PFSK-1 (cell line): ENCODE results near the gene SGCA.

Experiments
- FOXP2 ChIP-seq: optimal IDR thresholded peaks from 2 replicates; pipeline ENCODE3; 2011; ENCODE audit warnings: borderline replicate concordance, control low read depth, inconsistent platforms; ENCODE audit not compliant: insufficient read depth; ENCODE audit errors: extremely low read length, extremely low read depth
- POLR2AphosphoS5 ChIP-seq: IDR thresholded peaks from 2 replicates; pipeline ENCODE4 v1.6.1; 2012; ENCODE audit warnings: low read depth, mild to moderate bottlenecking, control low read depth, low read length, moderate library complexity
- SIN3A ChIP-seq: IDR thresholded peaks from 2 replicates; pipeline ENCODE4 v1.6.1; 2012; ENCODE audit warnings: mild to moderate bottlenecking, low read length, moderate library complexity, borderline replicate concordance; ENCODE audit not compliant: insufficient read depth
- TAF1 ChIP-seq: IDR thresholded peaks from 2 replicates; pipeline ENCODE4 v1.6.1; 2012; ENCODE audit warnings: low read length, control low read depth, borderline replicate concordance; ENCODE audit not compliant: insufficient read depth
- TF ChIP-seq, protein P1 (sequence below), 2 experiments: IDR thresholded peaks; 2 replicates each; pipeline versions ENCODE4 v1.6.1 to v1.8.0; 2011 to 2012; ENCODE audit warnings: low read depth in 2 of 2, low read length in 2 of 2, control low read depth in 1 of 2, inconsistent platforms in 1 of 2, mild to moderate bottlenecking in 1 of 2, moderate library complexity in 1 of 2; ENCODE audit not compliant: insufficient read depth in 1 of 2

SGCA gene

DNA sequence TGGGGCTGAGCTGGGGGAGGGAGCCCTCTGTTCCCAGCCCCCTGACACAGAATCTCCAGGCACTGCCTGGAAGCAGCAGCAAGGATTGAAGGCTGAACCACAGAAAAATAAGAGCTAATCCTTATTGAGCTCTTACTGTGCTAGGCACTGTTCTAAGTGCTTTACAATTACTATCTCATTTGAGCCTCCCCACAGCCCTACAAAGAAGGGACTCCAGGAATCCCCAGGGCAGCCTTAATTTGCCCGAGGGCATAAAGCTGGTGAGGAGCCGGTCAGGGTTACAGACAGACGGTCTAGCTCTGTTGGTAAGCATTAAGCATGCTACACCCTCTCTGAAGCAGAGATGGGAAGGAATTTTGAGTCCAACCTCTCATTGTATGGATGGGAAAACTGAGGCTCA lies 42.9 kb upstream of the SGCA start:
- TF ChIP-seq FOXP2 (no peak), TAF1 (no peak), SIN3A (no peak), POLR2AphosphoS5 (no peak)
- TF ChIP-seq, protein P1, sequence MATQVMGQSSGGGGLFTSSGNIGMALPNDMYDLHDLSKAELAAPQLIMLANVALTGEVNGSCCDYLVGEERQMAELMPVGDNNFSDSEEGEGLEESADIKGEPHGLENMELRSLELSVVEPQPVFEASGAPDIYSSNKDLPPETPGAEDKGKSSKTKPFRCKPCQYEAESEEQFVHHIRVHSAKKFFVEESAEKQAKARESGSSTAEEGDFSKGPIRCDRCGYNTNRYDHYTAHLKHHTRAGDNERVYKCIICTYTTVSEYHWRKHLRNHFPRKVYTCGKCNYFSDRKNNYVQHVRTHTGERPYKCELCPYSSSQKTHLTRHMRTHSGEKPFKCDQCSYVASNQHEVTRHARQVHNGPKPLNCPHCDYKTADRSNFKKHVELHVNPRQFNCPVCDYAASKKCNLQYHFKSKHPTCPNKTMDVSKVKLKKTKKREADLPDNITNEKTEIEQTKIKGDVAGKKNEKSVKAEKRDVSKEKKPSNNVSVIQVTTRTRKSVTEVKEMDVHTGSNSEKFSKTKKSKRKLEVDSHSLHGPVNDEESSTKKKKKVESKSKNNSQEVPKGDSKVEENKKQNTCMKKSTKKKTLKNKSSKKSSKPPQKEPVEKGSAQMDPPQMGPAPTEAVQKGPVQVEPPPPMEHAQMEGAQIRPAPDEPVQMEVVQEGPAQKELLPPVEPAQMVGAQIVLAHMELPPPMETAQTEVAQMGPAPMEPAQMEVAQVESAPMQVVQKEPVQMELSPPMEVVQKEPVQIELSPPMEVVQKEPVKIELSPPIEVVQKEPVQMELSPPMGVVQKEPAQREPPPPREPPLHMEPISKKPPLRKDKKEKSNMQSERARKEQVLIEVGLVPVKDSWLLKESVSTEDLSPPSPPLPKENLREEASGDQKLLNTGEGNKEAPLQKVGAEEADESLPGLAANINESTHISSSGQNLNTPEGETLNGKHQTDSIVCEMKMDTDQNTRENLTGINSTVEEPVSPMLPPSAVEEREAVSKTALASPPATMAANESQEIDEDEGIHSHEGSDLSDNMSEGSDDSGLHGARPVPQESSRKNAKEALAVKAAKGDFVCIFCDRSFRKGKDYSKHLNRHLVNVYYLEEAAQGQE (IDR thresholded peaks at IDR 0.05; ENCODE audit: insufficient read depth in 1 of 2, low read depth in 2 of 2, low read length in 2 of 2), result no peak

DNA sequence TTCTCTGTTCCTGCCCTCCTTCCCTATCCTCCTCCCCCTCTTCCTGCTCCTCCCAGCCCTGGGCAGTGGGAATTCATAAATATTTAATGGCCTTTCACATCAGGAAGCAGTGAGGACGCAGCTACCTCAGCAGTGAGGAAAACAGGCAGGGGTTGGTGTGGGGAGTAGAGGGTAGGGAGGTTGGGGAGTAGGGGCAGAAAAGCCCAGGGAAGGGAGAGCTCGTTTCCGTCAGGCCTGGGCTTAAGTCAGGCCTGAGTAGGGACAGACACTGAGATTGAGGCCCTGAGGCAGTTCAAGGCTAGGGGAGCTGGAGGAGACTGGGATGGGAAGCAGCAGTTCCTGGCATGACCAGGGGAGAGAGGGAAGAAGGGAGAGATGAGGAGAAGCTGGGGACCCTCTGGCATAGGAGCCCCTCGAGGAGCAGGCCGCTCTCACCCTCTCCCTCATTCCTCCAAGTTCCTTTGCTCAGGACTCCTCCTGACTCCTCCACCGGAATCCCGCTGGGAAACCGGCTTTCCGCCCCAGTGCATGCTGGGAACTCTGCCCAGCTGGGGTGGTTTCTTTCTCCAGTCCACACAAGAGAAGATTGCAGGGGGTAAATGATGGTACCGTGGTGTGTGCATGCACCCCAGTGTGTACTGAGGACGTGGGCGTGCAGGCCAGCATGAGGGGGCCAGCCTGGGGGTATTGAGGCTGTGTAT lies 42.0 kb upstream of the SGCA start:
- TF ChIP-seq SIN3A (no peak), TAF1 (no peak), POLR2AphosphoS5 (peak; percentile 78; the same call in 1 of the 2 replicates), FOXP2 (peak; percentile 35)
- TF ChIP-seq, protein P1 (IDR thresholded peaks at IDR 0.05; ENCODE audit: insufficient read depth in 1 of 2, low read depth in 2 of 2, low read length in 2 of 2), result 0 out of 4 replicates have a peak, but pooled peaks of 1 of the 2 experiments have one; percentile 19

- TF ChIP-seq POLR2AphosphoS5 (no peak), SIN3A (no peak)
- TF ChIP-seq, protein P1 (IDR thresholded peaks at IDR 0.05; ENCODE audit: insufficient read depth in 1 of 2, low read depth in 2 of 2, low read length in 2 of 2), result no peak
These were observed 40.3 kb upstream of the SGCA start for GRCh38 chr17:50125420-50125997.

GRCh38 chr17:50127697-50128361 lies 38.0 kb upstream of the SGCA start:
- no peak for TF ChIP-seq TAF1
- no peak for TF ChIP-seq FOXP2
- TF ChIP-seq POLR2AphosphoS5, result no peak
- TF ChIP-seq, protein P1 (IDR thresholded peaks at IDR 0.05; ENCODE audit: insufficient read depth in 1 of 2, low read depth in 2 of 2, low read length in 2 of 2), result no peak
- no peak for TF ChIP-seq SIN3A
